ENCODE measurements around the gene LYRM1.
A peak's percentile ranks its signal among the peaks of the same experiment; 100 is the strongest.

LYRM1 gene

GRCh38 chr16:20904507-20905081, 4.0 kb downstream of the LYRM1 start:
- H3K79me2 ChIP-seq (ENCODE audit: control insufficient read depth, low read length) = peaks cover 59% of the 10 kb centered on the region
- H3F3A ChIP-seq (ENCODE audit: control insufficient read depth, insufficient read depth) = peaks cover 9% of the 10 kb centered on the region
- peaks cover 17% of the 10 kb centered on the region for H3K36me3 ChIP-seq (ENCODE audit: control insufficient read depth, low read length)
- H4K20me1 ChIP-seq (ENCODE audit: control insufficient read depth, insufficient read depth, low read depth, low read length) = peaks cover 11% of the 10 kb centered on the region; the same call in 1 of the 2 replicates
- no peak overlapping the region for H3K27ac ChIP-seq (ENCODE audit: low read depth, low read length)
- no peaks in the 10 kb centered on the region for H3K9me3 ChIP-seq (ENCODE audit: control insufficient read depth, insufficient read depth, low read length)
- no peaks in the 10 kb centered on the region for H3K9me2 ChIP-seq (replicated peaks; ENCODE audit: control insufficient read depth, low read length)
- peaks cover 35% of the 10 kb centered on the region for H3K4me1 ChIP-seq (ENCODE audit: control insufficient read depth, low read length)
- TF ChIP-seq EZH2phosphoT487 (IDR thresholded peaks at IDR 0.05; ENCODE audit: borderline replicate concordance, low read length) (no peak), CTCF (IDR thresholded peaks at IDR 0.05; ENCODE audit: low read depth, low read length, poor library complexity, severe bottlenecking) (no peak)
- no peaks in the 10 kb centered on the region for H3K27me3 ChIP-seq (ENCODE audit: control insufficient read depth, low read length)
- H3K4me2 ChIP-seq (ENCODE audit: low read length) = peak overlapping the region; percentile 82
- H3K4me3 ChIP-seq (ENCODE audit: low read length) = peak overlapping the region; percentile 49

GRCh38 chr16:20905576-20905975, 5.0 kb downstream of the LYRM1 start:
- H3K79me2 ChIP-seq (ENCODE audit: control insufficient read depth, low read length) = peaks cover 56% of the 10 kb centered on the region
- H3F3A ChIP-seq (ENCODE audit: control insufficient read depth, insufficient read depth) = peaks cover 9% of the 10 kb centered on the region
- no peaks in the 10 kb centered on the region for H3K27me3 ChIP-seq (ENCODE audit: control insufficient read depth, low read length)
- H4K20me1 ChIP-seq (ENCODE audit: control insufficient read depth, insufficient read depth, low read depth, low read length) = peaks cover 11% of the 10 kb centered on the region; the same call in 1 of the 2 replicates
- H3K4me1 ChIP-seq (ENCODE audit: control insufficient read depth, low read length) = peaks cover 36% of the 10 kb centered on the region
- no peak overlapping the region for H3K4me2 ChIP-seq (ENCODE audit: low read length)
- H3K9me2 ChIP-seq (replicated peaks; ENCODE audit: control insufficient read depth, low read length) = no peaks in the 10 kb centered on the region
- TF ChIP-seq EZH2phosphoT487 (IDR thresholded peaks at IDR 0.05; ENCODE audit: borderline replicate concordance, low read length) (no peak), CTCF (IDR thresholded peaks at IDR 0.05; ENCODE audit: low read depth, low read length, poor library complexity, severe bottlenecking) (no peak)
- peaks cover 17% of the 10 kb centered on the region for H3K36me3 ChIP-seq (ENCODE audit: control insufficient read depth, low read length)
- H3K9me3 ChIP-seq (ENCODE audit: control insufficient read depth, insufficient read depth, low read length) = no peaks in the 10 kb centered on the region
- H3K4me3 ChIP-seq (ENCODE audit: low read length) = no peak overlapping the region
- H3K27ac ChIP-seq (ENCODE audit: low read depth, low read length) = no peak overlapping the region

- Histone ChIP-seq H3K9me3 (ENCODE audit: control insufficient read depth, insufficient read depth, low read length) (no peaks in the 10 kb centered on the region), H3K9me2 (replicated peaks; ENCODE audit: control insufficient read depth, low read length) (no peaks in the 10 kb centered on the region), H3K79me2 (ENCODE audit: control insufficient read depth, low read length) (peaks cover 46% of the 10 kb centered on the region), H3K27me3 (ENCODE audit: control insufficient read depth, low read length) (no peaks in the 10 kb centered on the region), H3K4me1 (ENCODE audit: control insufficient read depth, low read length) (peaks cover 41% of the 10 kb centered on the region), H3K4me3 (ENCODE audit: low read length) (no peak overlapping the region), H3K27ac (ENCODE audit: low read depth, low read length) (no peak overlapping the region), H4K20me1 (ENCODE audit: control insufficient read depth, insufficient read depth, low read depth, low read length) (peaks cover 11% of the 10 kb centered on the region; the same call in 1 of the 2 replicates), H3K36me3 (ENCODE audit: control insufficient read depth, low read length) (peaks cover 14% of the 10 kb centered on the region), H3K4me2 (ENCODE audit: low read length) (no peak overlapping the region), H3F3A (ENCODE audit: control insufficient read depth, insufficient read depth) (peaks cover 10% of the 10 kb centered on the region; the same call in 1 of the 2 replicates)
- TF ChIP-seq EZH2phosphoT487 (IDR thresholded peaks at IDR 0.05; ENCODE audit: borderline replicate concordance, low read length) = no peak
- no peak for TF ChIP-seq CTCF (IDR thresholded peaks at IDR 0.05; ENCODE audit: low read depth, low read length, poor library complexity, severe bottlenecking)
Measured at GRCh38 chr16:20906341-20907255, 6.0 kb downstream of the LYRM1 start.
